Dermis microvascular lymphatic vessel endothelial cell (primary cell): Measurements from ENCODE around the gene CPEB1. TPM values are rescaled to one million over a fixed set of nuclear protein-coding genes. Genes with fewer than 3 reads are reported as not detected.

Experiments used
- DNase-seq, 2 donors: peaks; one replicate each; pipeline versions ENCODE4 v3.0.0 to v3.0.0-alpha.2; 2010; ENCODE audit warnings: low read depth in 2 of 2
- total RNA-seq: library from RNA; depleted of rRNA; stranded (reverse); fragments of >200 nt; gene quantifications from 2 replicates; pipeline ENCODE4 v1.2.1, GENCODE V29; 2014

Gene CPEB1
- total RNA-seq, 1 donor from 2014 or later = not detected

GRCh38 chr15:82595766-82596165, 51.4 kb downstream of the CPEB1 start:
- DNase-seq = no peak

GRCh38 chr15:82595203-82595602, 52.0 kb downstream of the CPEB1 start:
- DNase-seq = no peak

- no peak for DNase-seq
Measured at GRCh38 chr15:82587805-82588204, 59.4 kb downstream of the CPEB1 start.

GRCh38 chr15:82585072-82585471, 62.1 kb downstream of the CPEB1 start:
- DNase-seq = no peak

DNA sequence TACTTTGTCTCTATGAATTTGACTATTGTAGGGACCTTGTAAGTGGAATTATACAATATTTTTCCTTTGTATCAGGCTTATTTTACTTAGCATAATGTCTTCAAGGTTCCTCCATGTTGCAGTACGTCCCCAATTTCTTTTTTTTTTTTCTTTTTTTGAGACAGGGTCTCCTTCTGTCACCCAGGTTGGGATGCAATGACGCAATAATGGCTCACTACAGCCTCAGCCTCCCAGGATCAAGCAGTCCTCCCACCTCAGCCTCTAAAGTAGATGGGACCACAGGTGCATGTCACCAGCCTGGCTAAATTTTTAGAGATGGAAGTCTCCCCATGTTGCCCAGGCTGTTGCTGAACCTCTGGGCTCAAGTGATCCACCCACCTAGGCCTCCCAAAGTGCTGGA, 66.5 kb downstream of the CPEB1 start:
- no peak for DNase-seq

GRCh38 chr15:82575335-82575734, 71.8 kb downstream of the CPEB1 start:
- no peak for DNase-seq

DNA sequence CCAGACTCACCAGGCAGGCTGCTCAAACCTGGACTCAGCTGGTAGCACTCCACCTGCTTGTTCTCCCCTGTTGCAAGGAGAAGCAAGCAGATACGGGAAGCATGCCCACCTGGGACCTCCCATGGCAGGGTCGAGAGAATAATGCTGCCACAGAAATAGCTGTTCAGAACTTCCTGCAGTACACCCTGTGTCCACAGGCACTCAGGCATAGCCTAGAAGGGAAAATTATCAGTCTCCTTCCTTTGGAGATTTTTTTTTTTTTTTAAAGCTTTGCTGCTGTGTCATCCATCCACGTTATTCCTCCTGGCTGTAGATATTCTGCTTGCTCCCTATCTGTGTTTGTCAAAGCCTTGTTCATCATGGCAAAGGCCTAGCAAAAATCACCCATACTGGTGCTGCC, 74.2 kb downstream of the CPEB1 start:
- DNase-seq = no peak

DNA sequence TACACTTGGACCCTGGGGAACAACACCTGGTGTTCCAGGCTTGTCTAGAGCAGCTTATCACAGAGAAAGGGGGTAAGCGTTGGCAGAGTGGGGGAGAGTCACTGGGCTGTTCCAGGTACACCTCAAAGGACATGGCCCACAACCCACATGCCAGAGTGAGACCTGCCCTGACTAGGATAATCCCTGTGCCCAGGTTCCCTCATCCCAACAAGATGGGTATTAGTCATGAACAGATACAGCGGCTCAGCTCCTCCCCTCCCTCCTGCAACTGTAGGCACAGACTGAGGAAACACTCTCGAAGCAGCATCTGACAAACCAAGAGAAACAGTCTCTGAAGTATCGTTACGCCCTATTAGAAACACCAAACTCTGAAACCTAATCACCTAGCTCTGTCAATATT, 74.9 kb downstream of the CPEB1 start:
- DNase-seq = no peak

DNA sequence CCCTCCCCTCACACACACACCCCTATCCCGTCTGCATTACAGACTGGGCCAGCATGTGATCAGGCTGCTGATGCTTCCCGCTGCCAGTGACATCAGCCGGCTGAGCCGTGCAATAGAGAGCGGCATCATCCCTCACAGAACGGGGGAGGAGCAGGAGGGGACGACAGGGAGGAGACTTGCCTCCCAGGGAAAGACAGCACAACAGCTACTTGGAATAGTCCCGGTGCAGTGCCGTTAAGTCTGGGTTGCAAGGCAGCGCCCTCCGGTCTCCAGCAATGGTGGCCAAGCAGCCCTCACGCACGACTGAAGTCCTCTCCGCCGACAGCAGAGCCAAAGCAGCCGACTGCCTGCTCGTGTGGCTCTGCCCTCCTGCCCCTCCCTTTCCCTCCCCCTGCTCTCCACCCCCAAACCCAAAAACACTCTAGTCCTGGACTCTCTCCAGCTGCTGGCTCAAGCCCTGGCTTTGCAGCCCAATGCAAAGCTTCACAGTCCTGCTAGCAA, 75.4 kb downstream of the CPEB1 start:
- no peak for DNase-seq

- no peak for DNase-seq
Measured at GRCh38 chr15:82570721-82571508, 76.2 kb downstream of the CPEB1 start.

GRCh38 chr15:82569834-82570233, 77.3 kb downstream of the CPEB1 start:
- DNase-seq = no peak

DNA sequence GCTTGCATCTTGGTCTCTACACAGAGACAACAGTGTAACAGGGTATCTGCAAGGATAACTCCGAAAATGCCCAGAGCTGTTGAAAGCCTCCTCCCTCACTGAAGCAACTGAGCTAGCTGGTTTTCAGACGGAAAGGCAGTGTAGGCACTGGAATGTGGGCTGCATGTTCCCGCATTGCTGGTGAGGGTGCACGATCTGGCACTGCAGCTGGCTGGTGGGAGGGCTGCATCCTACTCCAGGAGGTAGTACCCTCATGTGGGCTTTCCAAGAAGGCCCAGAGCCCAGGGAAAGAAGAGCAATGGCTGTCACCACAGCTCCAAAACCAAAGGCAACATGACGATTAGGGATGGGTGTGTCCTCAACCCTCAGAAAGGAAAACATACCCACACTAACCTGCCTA, 78.2 kb downstream of the CPEB1 start:
- DNase-seq = no peak

GRCh38 chr15:82567661-82568060, 79.5 kb downstream of the CPEB1 start:
- no peak for DNase-seq

DNA sequence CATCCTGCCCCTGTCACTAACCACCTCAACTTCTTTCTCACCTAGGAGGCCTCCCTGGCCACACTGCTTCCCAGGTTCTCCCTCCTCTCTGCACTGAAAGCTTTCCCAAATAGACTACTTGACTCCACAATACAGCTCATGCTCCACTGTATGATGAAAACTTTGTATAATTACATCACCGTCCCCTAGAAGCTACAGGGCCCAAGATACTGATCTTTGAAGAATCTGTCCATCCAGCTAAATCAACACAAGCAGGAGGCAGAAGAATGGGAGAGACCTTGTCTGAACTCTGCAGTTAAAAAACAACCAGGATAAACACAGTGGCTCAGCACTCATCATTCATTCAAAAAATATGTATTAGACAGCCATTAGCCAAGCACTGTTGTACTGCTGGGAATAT, 80.5 kb downstream of the CPEB1 start:
- DNase-seq = no peak

DNA sequence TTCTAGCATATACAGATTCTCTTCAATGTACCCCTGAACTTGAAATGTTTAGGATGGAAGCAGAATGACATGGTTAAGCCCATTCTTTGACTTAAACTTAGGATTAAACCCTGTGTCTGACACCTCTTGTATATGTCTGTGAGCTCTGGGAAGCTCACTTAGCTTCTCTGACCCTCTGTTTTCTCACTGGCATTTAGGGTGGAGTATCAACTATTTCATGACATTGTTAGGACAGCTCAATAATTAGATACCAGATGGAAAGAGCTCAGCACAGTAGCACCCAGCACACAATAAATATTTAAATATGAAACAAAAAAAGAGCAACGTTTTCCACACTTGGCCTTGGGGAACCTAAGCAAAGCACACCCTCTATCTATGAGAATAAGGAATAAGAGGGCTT, 88.7 kb downstream of the CPEB1 start:
- DNase-seq = no peak

DNA sequence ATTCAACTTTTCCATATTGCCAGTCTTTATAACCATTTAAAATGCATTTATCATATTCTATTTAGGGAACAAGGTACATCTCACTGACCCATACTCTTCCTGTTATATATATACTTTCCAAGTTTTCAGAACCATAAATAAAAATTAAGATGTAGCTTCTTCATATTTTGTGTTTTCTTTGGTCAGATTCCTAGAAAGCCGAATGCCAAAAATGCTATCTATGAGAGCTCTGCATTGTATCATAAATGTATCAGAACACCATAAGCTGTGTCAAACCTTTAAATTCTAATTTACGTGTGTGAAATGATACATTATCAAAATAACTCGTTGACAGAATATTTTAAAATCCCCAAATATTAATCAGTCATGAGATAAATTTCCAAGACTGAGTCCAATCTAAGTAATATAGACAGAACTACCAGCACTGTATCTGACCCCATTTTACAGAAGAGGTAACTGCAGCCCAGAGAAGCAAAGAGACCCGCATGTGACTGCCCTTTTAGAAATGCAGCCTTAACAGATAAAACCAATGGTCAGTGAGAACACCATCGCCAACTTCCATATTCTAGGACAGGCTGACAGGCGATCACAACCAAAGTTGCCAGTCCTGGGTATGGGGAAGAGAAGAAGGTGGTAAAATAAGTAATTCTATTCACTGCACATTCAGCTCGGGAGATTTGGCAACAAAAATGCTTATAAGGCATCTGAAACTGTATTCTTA, 90.7 kb downstream of the CPEB1 start:
- DNase-seq = no peak

DNA sequence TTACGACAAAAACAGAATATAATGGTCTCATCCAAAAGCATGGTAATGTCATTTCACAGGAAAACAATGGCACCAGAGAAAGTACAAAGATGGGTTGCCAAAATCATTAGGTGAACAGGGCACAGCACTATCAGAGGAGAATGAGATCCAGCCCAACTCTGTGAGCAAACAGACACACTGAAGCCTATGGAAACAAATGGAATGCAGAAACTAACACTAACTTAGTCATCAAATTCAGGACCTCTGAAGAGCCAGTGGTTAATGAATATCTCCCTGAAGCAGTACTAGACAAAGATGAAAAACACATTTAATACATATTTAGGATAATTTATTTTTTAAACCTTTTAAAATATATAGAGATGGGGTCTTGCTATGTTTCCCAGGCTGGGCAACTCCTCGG, 92.3 kb downstream of the CPEB1 start:
- no peak for DNase-seq

GRCh38 chr15:82554351-82554750, 92.8 kb downstream of the CPEB1 start:
- no peak for DNase-seq

- DNase-seq = no peak
Measured at GRCh38 chr15:82553846-82554245, 93.3 kb downstream of the CPEB1 start.

DNA sequence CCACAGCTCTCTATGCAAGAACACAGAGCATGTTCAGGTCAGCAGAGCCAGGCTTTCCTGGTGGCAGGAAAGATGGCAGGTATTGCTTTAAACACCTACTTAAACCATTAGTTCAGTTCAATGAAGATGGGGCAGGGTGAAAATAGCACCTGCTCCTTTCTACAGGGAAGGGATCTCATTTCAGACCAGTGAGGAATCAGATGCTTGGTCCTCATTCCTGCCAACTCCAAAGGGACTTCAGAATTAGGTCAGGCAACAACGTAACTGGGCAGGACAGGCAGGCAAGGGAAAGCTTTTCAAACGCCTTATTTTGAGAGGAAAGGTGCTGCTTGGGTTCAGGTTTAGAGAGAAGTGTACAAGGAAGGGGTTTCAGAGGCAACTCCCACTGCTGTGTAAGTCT, 94.3 kb downstream of the CPEB1 start:
- no peak for DNase-seq

GRCh38 chr15:82551646-82552247, 95.4 kb downstream of the CPEB1 start:
- DNase-seq = no peak

DNA sequence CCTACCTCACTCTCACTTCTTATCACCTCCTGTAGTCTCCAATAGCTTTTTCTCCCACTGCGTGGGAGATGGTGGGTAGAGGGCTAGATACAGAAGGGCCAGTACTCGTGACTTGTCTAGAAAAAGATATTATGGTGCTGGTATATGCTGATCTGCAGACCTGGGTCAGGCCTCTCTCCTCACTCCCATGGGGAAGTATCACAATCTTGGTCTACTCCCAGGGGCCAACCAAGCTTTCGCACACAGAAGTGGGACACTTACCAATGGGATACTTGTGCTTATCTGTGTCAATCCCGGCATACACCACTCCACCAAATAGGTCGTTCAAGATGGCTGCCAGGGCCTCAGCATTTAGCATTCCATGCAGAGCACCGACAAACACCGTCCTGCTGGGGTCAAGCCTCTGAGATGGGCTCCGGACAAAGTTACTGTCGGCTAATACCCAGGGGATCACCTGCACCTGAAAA, 97.9 kb downstream of the CPEB1 start:
- no peak for DNase-seq
